Coronary artery (tissue), 2 donors: ENCODE measurements around the gene MRPL20.

Source experiments
- DNase-seq: peaks from one replicate; pipeline ENCODE4 v3.0.0-alpha.2; 2017; ENCODE audit warnings: low spot score
- H3K27ac ChIP-seq, 2 donors: fragments of 200-600 bp; sonication (generic); one replicate each; pipeline ENCODE4 v1.5.1; 2016 to 2019
- H3K4me3 ChIP-seq: fragments of 200-600 bp; sonication (generic); 2 replicates; pipeline ENCODE4 v1.5.1; 2016; ENCODE audit warnings: mild to moderate bottlenecking, moderate library complexity
- TF ChIP-seq, protein P1 (sequence below): fragments of 200-600 bp; sonication (generic); IDR thresholded peaks from one replicate; pipeline ENCODE4 v1.5.1; 2019; ENCODE audit warnings: antibody characterized with exemption

Gene MRPL20

GRCh38 chr1:1426496-1427105 lies 19.5 kb upstream of the MRPL20 start:
- no peak for DNase-seq
- TF ChIP-seq, protein P1, sequence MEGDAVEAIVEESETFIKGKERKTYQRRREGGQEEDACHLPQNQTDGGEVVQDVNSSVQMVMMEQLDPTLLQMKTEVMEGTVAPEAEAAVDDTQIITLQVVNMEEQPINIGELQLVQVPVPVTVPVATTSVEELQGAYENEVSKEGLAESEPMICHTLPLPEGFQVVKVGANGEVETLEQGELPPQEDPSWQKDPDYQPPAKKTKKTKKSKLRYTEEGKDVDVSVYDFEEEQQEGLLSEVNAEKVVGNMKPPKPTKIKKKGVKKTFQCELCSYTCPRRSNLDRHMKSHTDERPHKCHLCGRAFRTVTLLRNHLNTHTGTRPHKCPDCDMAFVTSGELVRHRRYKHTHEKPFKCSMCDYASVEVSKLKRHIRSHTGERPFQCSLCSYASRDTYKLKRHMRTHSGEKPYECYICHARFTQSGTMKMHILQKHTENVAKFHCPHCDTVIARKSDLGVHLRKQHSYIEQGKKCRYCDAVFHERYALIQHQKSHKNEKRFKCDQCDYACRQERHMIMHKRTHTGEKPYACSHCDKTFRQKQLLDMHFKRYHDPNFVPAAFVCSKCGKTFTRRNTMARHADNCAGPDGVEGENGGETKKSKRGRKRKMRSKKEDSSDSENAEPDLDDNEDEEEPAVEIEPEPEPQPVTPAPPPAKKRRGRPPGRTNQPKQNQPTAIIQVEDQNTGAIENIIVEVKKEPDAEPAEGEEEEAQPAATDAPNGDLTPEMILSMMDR: no peak
- H3K4me3 ChIP-seq: no peak overlapping the region
- H3K27ac ChIP-seq: no peak overlapping the region

- Histone ChIP-seq H3K27ac (no peak overlapping the region), H3K4me3 (no peak overlapping the region)
- no peak for DNase-seq
- TF ChIP-seq, protein P1: no peak
Measured at GRCh38 chr1:1425753-1426495, 18.8 kb upstream of the MRPL20 start.

GRCh38 chr1:1425426-1425752 lies 18.3 kb upstream of the MRPL20 start:
- Histone ChIP-seq H3K4me3 (no peak overlapping the region), H3K27ac (no peak overlapping the region)
- TF ChIP-seq, protein P1: no peak
- DNase-seq: no peak

DNA sequence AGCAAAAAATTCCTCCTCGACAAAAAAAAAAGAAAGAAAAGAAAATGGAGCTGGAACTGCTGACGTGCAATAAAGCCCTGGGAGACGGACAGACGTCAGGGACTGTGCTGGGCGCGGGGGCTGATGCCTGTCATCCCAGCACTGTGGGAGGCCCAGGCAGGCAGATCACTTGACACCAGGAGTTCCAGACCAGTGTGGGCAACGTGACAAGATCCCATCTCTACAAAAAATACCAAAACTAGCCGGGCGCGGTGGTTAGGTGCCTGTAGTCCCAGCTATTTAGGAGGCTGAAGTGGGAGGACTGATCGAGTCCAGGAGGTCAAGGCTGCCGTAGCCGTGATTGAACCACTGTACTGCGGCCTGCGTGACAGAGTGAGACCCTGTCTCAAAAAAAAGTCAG lies 17.6 kb upstream of the MRPL20 start:
- DNase-seq: no peak
- TF ChIP-seq, protein P1: no peak
- Histone ChIP-seq H3K4me3 (no peak overlapping the region), H3K27ac (no peak overlapping the region)

GRCh38 chr1:1423245-1423597 lies 16.1 kb upstream of the MRPL20 start:
- DNase-seq: no peak
- Histone ChIP-seq H3K4me3 (no peak overlapping the region), H3K27ac (no peak overlapping the region)
- TF ChIP-seq, protein P1: no peak

- no peak overlapping the region for H3K27ac ChIP-seq
- no peak overlapping the region for H3K4me3 ChIP-seq
- TF ChIP-seq, protein P1: no peak
- DNase-seq: no peak
Measured at GRCh38 chr1:1422465-1423244, 15.6 kb upstream of the MRPL20 start.
